ENCODE measurements around the gene TMEM147. TPM values are rescaled to one million over a fixed set of nuclear protein-coding genes. Genes with fewer than 3 reads are reported as not detected.

The TMEM147 gene
- total and polyA plus RNA-seq, 2 of the 13 experiments (the other 11 are each of a cell fraction or from before 2014, with no cell fraction given), result 141 to 176 TPM

DNA sequence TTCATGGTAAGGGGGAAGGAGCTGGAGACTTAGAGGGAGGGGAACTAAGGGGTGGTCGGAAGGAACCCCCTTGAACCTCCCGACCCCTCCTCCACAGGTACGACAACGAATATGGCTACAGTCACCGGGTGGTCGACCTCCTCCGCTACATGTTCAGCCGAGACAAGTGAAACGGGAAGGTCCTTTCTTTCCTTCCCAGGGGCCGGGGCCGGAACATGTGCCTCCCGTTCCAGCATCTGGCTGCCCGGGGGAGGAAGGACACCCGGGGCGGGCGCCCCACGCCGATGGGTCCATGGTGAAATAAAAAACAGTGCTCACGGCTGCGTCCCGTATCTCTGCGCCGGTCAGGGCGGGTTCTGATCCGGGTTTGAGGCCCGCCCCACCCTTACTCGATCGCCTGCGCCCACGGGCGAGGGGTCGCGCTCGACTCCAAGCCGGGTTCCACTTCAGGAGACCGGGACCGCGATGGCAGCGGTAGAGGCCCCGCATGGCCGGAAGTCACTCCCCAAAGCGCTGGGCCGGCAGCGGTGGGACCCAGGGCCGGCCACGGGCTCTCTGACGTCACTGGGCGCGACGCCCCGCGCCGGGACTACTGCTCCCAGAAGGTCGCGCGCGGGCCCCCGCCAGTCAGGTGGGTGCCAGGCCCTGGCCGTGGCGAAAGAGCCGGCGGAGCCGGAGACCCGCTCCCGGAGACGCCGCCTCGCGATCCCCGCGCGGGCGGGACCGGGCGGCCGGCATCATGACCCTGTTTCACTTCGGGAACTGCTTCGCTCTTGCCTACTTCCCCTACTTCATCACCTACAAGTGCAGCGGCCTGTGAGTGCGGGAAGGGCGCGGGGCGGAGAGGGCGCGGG, at the start of gene TMEM147 (continued):
- TF ChIP-seq, protein P1, sequence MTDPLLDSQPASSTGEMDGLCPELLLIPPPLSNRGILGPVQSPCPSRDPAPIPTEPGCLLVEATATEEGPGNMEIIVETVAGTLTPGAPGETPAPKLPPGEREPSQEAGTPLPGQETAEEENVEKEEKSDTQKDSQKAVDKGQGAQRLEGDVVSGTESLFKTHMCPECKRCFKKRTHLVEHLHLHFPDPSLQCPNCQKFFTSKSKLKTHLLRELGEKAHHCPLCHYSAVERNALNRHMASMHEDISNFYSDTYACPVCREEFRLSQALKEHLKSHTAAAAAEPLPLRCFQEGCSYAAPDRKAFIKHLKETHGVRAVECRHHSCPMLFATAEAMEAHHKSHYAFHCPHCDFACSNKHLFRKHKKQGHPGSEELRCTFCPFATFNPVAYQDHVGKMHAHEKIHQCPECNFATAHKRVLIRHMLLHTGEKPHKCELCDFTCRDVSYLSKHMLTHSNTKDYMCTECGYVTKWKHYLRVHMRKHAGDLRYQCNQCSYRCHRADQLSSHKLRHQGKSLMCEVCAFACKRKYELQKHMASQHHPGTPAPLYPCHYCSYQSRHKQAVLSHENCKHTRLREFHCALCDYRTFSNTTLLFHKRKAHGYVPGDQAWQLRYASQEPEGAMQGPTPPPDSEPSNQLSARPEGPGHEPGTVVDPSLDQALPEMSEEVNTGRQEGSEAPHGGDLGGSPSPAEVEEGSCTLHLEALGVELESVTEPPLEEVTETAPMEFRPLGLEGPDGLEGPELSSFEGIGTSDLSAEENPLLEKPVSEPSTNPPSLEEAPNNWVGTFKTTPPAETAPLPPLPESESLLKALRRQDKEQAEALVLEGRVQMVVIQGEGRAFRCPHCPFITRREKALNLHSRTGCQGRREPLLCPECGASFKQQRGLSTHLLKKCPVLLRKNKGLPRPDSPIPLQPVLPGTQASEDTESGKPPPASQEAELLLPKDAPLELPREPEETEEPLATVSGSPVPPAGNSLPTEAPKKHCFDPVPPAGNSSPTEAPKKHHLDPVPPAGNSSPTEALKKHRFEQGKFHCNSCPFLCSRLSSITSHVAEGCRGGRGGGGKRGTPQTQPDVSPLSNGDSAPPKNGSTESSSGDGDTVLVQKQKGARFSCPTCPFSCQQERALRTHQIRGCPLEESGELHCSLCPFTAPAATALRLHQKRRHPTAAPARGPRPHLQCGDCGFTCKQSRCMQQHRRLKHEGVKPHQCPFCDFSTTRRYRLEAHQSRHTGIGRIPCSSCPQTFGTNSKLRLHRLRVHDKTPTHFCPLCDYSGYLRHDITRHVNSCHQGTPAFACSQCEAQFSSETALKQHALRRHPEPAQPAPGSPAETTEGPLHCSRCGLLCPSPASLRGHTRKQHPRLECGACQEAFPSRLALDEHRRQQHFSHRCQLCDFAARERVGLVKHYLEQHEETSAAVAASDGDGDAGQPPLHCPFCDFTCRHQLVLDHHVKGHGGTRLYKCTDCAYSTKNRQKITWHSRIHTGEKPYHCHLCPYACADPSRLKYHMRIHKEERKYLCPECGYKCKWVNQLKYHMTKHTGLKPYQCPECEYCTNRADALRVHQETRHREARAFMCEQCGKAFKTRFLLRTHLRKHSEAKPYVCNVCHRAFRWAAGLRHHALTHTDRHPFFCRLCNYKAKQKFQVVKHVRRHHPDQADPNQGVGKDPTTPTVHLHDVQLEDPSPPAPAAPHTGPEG (CRISPR knock-in tag; IDR thresholded peaks at IDR 0.05), result peak; percentile 86; the same call in 1 of the 2 replicates
- TF ChIP-seq, protein P2, sequence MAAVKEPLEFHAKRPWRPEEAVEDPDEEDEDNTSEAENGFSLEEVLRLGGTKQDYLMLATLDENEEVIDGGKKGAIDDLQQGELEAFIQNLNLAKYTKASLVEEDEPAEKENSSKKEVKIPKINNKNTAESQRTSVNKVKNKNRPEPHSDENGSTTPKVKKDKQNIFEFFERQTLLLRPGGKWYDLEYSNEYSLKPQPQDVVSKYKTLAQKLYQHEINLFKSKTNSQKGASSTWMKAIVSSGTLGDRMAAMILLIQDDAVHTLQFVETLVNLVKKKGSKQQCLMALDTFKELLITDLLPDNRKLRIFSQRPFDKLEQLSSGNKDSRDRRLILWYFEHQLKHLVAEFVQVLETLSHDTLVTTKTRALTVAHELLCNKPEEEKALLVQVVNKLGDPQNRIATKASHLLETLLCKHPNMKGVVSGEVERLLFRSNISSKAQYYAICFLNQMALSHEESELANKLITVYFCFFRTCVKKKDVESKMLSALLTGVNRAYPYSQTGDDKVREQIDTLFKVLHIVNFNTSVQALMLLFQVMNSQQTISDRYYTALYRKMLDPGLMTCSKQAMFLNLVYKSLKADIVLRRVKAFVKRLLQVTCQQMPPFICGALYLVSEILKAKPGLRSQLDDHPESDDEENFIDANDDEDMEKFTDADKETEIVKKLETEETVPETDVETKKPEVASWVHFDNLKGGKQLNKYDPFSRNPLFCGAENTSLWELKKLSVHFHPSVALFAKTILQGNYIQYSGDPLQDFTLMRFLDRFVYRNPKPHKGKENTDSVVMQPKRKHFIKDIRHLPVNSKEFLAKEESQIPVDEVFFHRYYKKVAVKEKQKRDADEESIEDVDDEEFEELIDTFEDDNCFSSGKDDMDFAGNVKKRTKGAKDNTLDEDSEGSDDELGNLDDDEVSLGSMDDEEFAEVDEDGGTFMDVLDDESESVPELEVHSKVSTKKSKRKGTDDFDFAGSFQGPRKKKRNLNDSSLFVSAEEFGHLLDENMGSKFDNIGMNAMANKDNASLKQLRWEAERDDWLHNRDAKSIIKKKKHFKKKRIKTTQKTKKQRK (IDR thresholded peaks at IDR 0.05; ENCODE audit: low read length), result no peak
- TF ChIP-seq, protein P3, sequence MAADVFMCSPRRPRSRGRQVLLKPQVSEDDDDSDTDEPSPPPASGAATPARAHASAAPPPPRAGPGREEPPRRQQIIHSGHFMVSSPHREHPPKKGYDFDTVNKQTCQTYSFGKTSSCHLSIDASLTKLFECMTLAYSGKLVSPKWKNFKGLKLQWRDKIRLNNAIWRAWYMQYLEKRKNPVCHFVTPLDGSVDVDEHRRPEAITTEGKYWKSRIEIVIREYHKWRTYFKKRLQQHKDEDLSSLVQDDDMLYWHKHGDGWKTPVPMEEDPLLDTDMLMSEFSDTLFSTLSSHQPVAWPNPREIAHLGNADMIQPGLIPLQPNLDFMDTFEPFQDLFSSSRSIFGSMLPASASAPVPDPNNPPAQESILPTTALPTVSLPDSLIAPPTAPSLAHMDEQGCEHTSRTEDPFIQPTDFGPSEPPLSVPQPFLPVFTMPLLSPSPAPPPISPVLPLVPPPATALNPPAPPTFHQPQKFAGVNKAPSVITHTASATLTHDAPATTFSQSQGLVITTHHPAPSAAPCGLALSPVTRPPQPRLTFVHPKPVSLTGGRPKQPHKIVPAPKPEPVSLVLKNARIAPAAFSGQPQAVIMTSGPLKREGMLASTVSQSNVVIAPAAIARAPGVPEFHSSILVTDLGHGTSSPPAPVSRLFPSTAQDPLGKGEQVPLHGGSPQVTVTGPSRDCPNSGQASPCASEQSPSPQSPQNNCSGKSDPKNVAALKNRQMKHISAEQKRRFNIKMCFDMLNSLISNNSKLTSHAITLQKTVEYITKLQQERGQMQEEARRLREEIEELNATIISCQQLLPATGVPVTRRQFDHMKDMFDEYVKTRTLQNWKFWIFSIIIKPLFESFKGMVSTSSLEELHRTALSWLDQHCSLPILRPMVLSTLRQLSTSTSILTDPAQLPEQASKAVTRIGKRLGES (CRISPR knock-in tag; IDR thresholded peaks at IDR 0.05; ENCODE audit: borderline replicate concordance), result peak; percentile 82; the same call in 1 of the 2 replicates
- peak; percentile 68; the same call in 1 of the 2 replicates for TF ChIP-seq HDAC2 (CRISPR knock-in tag; IDR thresholded peaks at IDR 0.05)
- no peak for TF ChIP-seq ZNF30 (CRISPR knock-in tag; IDR thresholded peaks at IDR 0.05)
- 0 out of 2 replicates have a peak, but pooled peaks have one; percentile 43 for TF ChIP-seq CHD2 (IDR thresholded peaks at IDR 0.05; ENCODE audit: low read depth, low read length)
- TF ChIP-seq ZNF652 (CRISPR knock-in tag; IDR thresholded peaks at IDR 0.05; ENCODE audit: borderline replicate concordance, low read depth), result no peak
- TF ChIP-seq SPEN (CRISPR knock-in tag; IDR thresholded peaks at IDR 0.05; ENCODE audit: low read depth), result peak; percentile 84
- 0 out of 2 replicates have a peak, but pooled peaks have one; percentile 17 for TF ChIP-seq ZBTB7A (CRISPR knock-in tag; IDR thresholded peaks at IDR 0.05)
- no peak for TF ChIP-seq TBP (CRISPR knock-in tag; IDR thresholded peaks at IDR 0.05)
- TF ChIP-seq ISL2 (CRISPR knock-in tag; IDR thresholded peaks at IDR 0.05), result peak; percentile 59
- 0 out of 2 replicates have a peak, but pooled peaks have one; percentile 40 for TF ChIP-seq CHCHD3 (CRISPR knock-in tag; IDR thresholded peaks at IDR 0.05)
- 0 out of 2 replicates have a peak, but pooled peaks have one; percentile 20 for TF ChIP-seq RXRB (CRISPR knock-in tag; IDR thresholded peaks at IDR 0.05; ENCODE audit: borderline replicate concordance)
- no peak for TF ChIP-seq ELF4 (CRISPR knock-in tag; IDR thresholded peaks at IDR 0.05; ENCODE audit: borderline replicate concordance)
- TF ChIP-seq IRX3 (CRISPR knock-in tag; IDR thresholded peaks at IDR 0.05; ENCODE audit: borderline replicate concordance, low read depth), result no peak
- no peak for TF ChIP-seq SMARCE1 (IDR thresholded peaks at IDR 0.05; ENCODE audit: borderline replicate concordance)
- no peak for TF ChIP-seq ZNF629 (CRISPR knock-in tag; conservative IDR thresholded peaks at IDR 0.05)

Measured in HepG2 (cell line).